Progenitor cell of endocrine pancreas (in vitro differentiated cells): ENCODE results near the gene PLCB3. TPM values are rescaled to one million over a fixed set of nuclear protein-coding genes. Genes with fewer than 3 reads are reported as not detected.

Experiments used
- DNase-seq: peaks from one replicate; pipeline ENCODE4 v3.0.0; 2021; ENCODE audit warnings: low spot score; ENCODE audit not compliant: unreplicated experiment
- H3K27ac Mint-ChIP-seq: 2 replicates; pipeline ENCODE4 v1.8.0; 2021; ENCODE audit warnings: mild to moderate bottlenecking, moderate library complexity, mixed read lengths
- H3K27me3 Mint-ChIP-seq: 2 replicates; pipeline ENCODE4 v1.8.0; 2021; ENCODE audit warnings: mixed read lengths
- H3K36me3 Mint-ChIP-seq: 2 replicates; pipeline ENCODE4 v1.8.0; 2022; ENCODE audit warnings: mixed read lengths; ENCODE audit not compliant: insufficient read depth
- H3K4me1 Mint-ChIP-seq: 2 replicates; pipeline ENCODE4 v1.8.0; 2021; ENCODE audit warnings: low read depth, mixed read lengths
- H3K4me3 Mint-ChIP-seq: 2 replicates; pipeline ENCODE4 v1.8.0; 2021; ENCODE audit warnings: low read depth, mild to moderate bottlenecking, moderate library complexity, mixed read lengths
- H3K9me3 Mint-ChIP-seq: 2 replicates; pipeline ENCODE4 v1.8.0; 2021; ENCODE audit warnings: low read depth, mixed read lengths
- total RNA-seq: library from RNA; stranded (reverse); gene quantifications from 2 replicates; pipeline ENCODE4 v1.2.1, GENCODE V29; 2021
- TF ChIP-seq, protein P1 (sequence below): fragments of 200-600 bp; sonication (generic); IDR thresholded peaks from one replicate; pipeline ENCODE4 v1.5.0; 2021; ENCODE audit warnings: antibody characterized with exemption, mild to moderate bottlenecking; ENCODE audit not compliant: unreplicated experiment

The PLCB3 gene
- total RNA-seq, 1 donor from 2014 or later: 22.6 TPM

DNA sequence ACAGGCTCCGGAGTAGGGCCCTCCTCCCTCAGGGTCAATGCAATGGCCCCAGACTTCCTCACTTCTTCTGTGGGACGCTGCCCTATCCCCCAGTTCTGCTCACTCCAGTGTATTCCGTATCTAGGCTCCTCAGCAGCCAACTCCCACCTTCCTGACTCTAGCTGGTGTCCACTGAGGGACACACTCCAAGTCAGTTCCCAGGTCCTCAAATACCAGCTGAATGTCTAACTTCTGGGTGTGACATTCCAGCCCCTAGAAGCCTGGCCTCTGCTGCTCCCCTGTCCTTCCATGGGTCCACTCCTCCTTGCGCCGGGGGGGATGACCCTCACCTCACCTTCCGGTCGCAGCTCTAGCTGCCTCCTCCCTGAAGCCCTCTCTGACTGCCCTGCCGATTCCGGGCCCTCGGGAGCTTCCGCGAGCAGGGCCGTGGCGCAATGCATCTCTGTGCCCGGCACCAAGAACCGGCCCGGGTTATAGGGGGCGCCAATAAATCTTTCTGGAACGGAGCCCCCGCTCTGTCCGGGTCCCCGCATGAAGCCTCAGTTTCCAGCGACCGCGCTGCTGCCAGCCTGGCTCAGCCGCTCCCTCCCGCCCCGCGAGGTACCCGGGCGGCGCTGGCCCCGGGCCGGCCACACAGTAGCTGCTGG lies 17.7 kb downstream of the PLCB3 start:
- H3K4me3 Mint-ChIP-seq: peak overlapping the region; percentile 98
- peak overlapping the region; percentile 90 for H3K27ac Mint-ChIP-seq
- H3K27me3 Mint-ChIP-seq: no peaks in the 10 kb centered on the region
- peaks cover 2% of the 10 kb centered on the region for H3K36me3 Mint-ChIP-seq
- peaks cover 12% of the 10 kb centered on the region for H3K4me1 Mint-ChIP-seq
- TF ChIP-seq, protein P1, sequence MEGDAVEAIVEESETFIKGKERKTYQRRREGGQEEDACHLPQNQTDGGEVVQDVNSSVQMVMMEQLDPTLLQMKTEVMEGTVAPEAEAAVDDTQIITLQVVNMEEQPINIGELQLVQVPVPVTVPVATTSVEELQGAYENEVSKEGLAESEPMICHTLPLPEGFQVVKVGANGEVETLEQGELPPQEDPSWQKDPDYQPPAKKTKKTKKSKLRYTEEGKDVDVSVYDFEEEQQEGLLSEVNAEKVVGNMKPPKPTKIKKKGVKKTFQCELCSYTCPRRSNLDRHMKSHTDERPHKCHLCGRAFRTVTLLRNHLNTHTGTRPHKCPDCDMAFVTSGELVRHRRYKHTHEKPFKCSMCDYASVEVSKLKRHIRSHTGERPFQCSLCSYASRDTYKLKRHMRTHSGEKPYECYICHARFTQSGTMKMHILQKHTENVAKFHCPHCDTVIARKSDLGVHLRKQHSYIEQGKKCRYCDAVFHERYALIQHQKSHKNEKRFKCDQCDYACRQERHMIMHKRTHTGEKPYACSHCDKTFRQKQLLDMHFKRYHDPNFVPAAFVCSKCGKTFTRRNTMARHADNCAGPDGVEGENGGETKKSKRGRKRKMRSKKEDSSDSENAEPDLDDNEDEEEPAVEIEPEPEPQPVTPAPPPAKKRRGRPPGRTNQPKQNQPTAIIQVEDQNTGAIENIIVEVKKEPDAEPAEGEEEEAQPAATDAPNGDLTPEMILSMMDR: no peak
- no peak for DNase-seq
- H3K9me3 Mint-ChIP-seq: no peaks in the 10 kb centered on the region

DNA sequence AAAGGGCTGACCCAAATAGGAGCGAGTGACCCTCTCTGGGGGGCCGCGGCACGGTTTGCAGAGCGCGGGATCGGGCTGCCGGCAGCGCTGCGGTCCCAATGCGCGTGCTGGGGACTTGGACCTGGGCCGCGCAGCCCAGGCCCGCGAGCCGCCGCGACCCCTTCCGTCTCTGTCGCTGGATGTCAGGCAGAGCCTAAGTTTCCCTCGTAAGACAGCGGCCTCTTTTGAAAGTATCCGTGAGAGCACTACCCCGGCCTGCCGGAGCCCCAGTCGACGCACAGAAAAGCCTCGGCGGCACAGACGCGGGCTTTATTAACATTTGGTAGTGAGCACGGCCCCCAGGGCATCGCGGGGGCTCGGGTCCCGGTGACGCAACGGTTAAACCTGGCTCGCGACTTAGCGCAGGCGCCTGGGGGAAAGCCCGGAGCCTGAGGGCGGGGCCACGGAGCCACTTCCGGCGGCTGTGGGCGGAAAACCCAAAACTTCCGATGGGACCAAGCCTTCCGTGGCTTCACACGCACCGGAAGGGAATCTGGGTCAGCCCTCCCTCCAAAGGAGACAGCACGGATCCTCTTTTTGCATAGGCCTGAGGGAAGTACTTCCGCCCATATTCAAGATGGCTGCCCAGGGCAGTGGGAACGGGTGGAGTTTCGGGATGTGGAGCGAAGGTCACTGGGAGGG lies 18.4 kb downstream of the PLCB3 start:
- TF ChIP-seq, protein P1: peak; percentile 19
- H3K27ac Mint-ChIP-seq: peak overlapping the region; percentile 99
- H3K4me1 Mint-ChIP-seq: peaks cover 12% of the 10 kb centered on the region
- H3K36me3 Mint-ChIP-seq: peaks cover 2% of the 10 kb centered on the region
- no peaks in the 10 kb centered on the region for H3K27me3 Mint-ChIP-seq
- peak overlapping the region; percentile 98 for H3K4me3 Mint-ChIP-seq
- DNase-seq: peak; percentile 91
- no peaks in the 10 kb centered on the region for H3K9me3 Mint-ChIP-seq

DNA sequence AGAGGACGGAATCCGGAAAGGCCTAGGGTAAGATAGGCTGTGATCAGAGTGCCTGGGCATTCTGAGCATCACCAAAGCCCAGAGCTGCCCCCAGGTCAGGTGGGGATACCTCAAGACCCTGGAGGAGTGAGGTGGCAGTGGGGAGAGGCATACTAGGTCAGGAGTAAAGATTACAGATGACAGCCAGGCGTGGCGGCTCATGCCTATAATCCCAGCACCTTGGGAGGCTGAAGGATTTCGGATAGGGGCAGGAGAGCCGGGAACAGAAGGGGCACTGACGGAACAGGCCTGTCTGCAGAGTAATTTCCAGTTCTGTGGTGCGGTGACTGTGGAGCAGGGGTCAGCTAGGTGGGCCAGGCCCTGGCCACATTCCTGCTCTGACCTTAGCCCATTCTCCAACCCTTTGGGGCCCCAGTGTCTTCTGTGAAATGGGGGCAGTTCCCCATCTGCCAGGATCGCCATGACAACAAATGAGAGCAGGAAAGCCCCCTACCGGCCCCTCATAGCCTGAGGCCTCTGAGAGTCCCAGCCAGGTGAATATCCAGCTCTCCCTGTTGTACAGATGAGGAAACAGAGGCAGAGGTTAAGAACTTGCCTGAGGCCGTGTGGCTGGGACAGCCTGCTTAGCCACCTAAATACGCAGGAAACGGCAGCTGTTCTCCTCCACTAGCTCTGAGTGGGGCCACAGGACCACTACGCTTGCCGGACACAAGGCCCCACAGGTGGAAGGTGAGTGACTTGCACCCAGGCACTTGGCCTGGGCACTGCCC lies 23.9 kb downstream of the PLCB3 start:
- H3K27me3 Mint-ChIP-seq: no peaks in the 10 kb centered on the region
- TF ChIP-seq, protein P1: no peak
- no peak overlapping the region for H3K27ac Mint-ChIP-seq
- peaks cover 7% of the 10 kb centered on the region for H3K36me3 Mint-ChIP-seq
- DNase-seq: no peak
- peaks cover 6% of the 10 kb centered on the region for H3K4me1 Mint-ChIP-seq
- no peaks in the 10 kb centered on the region for H3K9me3 Mint-ChIP-seq
- no peak overlapping the region for H3K4me3 Mint-ChIP-seq

DNA sequence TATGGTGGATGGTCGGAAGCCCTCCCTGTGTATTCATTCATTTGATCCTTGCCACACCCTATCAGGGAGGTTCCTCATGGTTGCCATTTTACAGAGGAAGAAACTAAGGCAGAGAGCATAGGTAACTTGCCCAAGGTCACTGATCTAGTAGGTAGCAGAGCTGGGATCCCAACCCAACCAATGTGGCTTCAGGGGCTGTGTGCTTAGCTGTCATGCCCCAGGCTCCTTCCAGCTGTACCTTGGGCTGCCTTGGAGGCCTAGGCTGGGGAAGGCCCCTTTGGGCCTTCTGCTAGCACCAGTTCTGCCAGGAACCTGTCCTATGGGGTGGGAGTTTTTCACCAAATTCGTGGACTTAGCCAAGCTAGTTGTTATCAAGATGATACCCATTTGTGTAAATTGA lies 24.5 kb downstream of the PLCB3 start:
- H3K27ac Mint-ChIP-seq: no peak overlapping the region
- TF ChIP-seq, protein P1: no peak
- no peaks in the 10 kb centered on the region for H3K27me3 Mint-ChIP-seq
- H3K4me3 Mint-ChIP-seq: no peak overlapping the region
- peaks cover 7% of the 10 kb centered on the region for H3K36me3 Mint-ChIP-seq
- no peaks in the 10 kb centered on the region for H3K9me3 Mint-ChIP-seq
- DNase-seq: no peak
- peaks cover 4% of the 10 kb centered on the region for H3K4me1 Mint-ChIP-seq

DNA sequence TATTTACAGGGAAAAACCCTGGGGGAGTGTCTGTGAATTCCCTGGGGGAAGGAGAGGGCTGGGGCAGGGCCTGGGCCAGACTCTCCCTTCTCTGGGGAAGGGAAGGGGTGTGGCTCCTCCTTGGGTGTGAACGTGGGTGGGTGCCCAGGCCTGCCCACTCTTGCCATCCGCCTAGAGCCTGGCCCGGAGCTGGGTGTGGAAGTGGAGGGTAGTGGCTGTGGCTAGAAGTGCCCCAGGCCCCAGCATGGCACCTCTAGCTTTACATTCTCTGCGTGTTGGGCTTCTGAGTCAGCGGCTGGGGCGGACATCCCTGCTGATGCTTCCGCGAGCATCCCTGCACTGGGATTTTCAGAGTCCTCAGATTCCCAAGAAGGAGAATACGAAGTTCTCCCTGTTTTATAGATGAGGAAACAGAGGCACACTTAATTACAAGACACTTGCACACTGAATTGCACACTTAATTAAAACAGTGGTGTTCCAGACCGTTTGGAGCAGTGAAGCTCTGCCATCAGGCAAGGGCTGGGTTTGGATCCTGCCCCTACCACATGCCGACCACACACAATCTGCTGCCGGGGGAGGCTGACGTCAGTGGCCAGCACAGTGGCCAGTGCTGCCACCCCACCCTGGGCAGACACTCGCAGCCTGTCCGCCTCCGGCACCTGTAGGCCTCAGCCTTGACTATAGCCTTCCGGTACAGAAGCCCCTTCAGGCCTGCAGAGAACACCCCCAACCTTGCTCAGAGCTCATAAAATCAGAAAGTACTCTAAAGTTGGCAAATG lies 25.5 kb downstream of the PLCB3 start:
- no peak for DNase-seq
- H3K4me3 Mint-ChIP-seq: no peak overlapping the region
- H3K27me3 Mint-ChIP-seq: no peaks in the 10 kb centered on the region
- peaks cover 7% of the 10 kb centered on the region for H3K36me3 Mint-ChIP-seq
- no peaks in the 10 kb centered on the region for H3K9me3 Mint-ChIP-seq
- TF ChIP-seq, protein P1: no peak
- no peak overlapping the region for H3K27ac Mint-ChIP-seq
- peaks cover 2% of the 10 kb centered on the region for H3K4me1 Mint-ChIP-seq
